Muscle of arm (tissue), 14 donors: Measurements from ENCODE around the gene TMEM42. TPM values are rescaled to one million over a fixed set of nuclear protein-coding genes. Genes with fewer than 3 reads are reported as not detected.
A peak's percentile ranks its signal among the peaks of the same experiment; 100 is the strongest.
"Not testable (repeated sequence)": the region's sequence is repeated elsewhere in the genome, so short reads cannot be mapped to it uniquely, and the experiment has no call there.

ENCODE experiments used
- DNase-seq: peaks from one replicate; pipeline ENCODE4 v3.0.0-alpha.2; 2013
- long read RNA-seq, 11 donors: transcript quantifications; one replicate each; lab custom pipeline, GENCODE V29; 2026
- polyA plus RNA-seq, 12 donors: library from polyadenylated mRNA; unstranded; fragments of 120-200 nt; gene quantifications; one replicate each; pipeline ENCODE4 v1.2.1, GENCODE V29; 2013; ENCODE audit not compliant: insufficient read length in 12 of 12

TMEM42 gene
- polyA plus RNA-seq = 10 to 100 TPM in 10 of 12 donors, 1 to 10 TPM in 1, not detected in 1; 8.5 to 15.9 (median 13.1) TPM
- long read RNA-seq, donor 1, transcript TMEM42-201 (3 exons, 1,026 nt) = major isoform, 6 of 6 reads
- long read RNA-seq, donor 1, partial matches to known transcripts = 0 of 6 reads
- long read RNA-seq, donor 1, other reads (novel, unspliced or antisense) = 0 of 6 reads
- long read RNA-seq, donor 2, partial matches to known transcripts = 0 of 3 reads
- long read RNA-seq, donor 2, other reads (novel, unspliced or antisense) = 0 of 3 reads
- long read RNA-seq, donor 3, partial matches to known transcripts = 0 of 2 reads
- long read RNA-seq, donor 3, other reads (novel, unspliced or antisense) = 0 of 2 reads
- long read RNA-seq, donor 4, partial matches to known transcripts = 0 of 1 reads
- long read RNA-seq, donor 4, other reads (novel, unspliced or antisense) = 0 of 1 reads
- long read RNA-seq, donor 5, partial matches to known transcripts = 0 of 3 reads
- long read RNA-seq, donor 5, other reads (novel, unspliced or antisense) = 0 of 3 reads
- long read RNA-seq, donor 6, partial matches to known transcripts = 0 of 1 reads
- long read RNA-seq, donor 6, other reads (novel, unspliced or antisense) = 0 of 1 reads
- long read RNA-seq, donor 7, partial matches to known transcripts = 0 of 5 reads
- long read RNA-seq, donor 7, other reads (novel, unspliced or antisense) = 0 of 5 reads
- long read RNA-seq, donor 8, partial matches to known transcripts = 7 of 12 reads
- long read RNA-seq, donor 8, other reads (novel, unspliced or antisense) = 0 of 12 reads
- long read RNA-seq, donor 9 = 0 reads
- long read RNA-seq, donor 10, partial matches to known transcripts = 0 of 3 reads
- long read RNA-seq, donor 10, other reads (novel, unspliced or antisense) = 0 of 3 reads
- long read RNA-seq, donor 11, partial matches to known transcripts = 0 of 4 reads
- long read RNA-seq, donor 11, other reads (novel, unspliced or antisense) = 0 of 4 reads

GRCh38 chr3:44861412-44862225 lies at the start of gene TMEM42:
Gene TMEM42 (plus strand): TSS chr3:44861912. CDS start chr3:44861925, 13 bp downstream.
- peak; percentile 95 for DNase-seq

GRCh38 chr3:44814751-44815150 lies 47.0 kb upstream of the TMEM42 start:
- DNase-seq = no peak

DNA sequence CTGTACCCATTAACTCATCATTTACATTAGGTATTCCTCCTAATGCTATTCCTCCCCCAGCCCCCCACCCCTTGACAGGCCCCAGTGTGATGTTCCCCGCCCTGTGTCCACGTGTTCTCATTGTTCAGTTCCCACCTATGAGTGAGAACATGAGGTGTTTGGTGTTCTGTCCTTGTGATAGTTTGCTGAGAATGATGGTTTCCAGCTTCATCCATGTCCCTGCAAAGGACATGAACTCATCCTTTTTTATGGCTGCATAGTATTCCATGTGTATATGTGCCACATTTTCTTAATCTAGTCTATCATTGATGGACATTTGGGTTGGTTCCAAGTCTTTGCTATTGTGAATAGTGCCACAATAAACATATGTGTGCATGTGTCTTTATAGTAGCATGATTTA lies 45.4 kb upstream of the TMEM42 start:
- not testable (repeated sequence) for DNase-seq

DNA sequence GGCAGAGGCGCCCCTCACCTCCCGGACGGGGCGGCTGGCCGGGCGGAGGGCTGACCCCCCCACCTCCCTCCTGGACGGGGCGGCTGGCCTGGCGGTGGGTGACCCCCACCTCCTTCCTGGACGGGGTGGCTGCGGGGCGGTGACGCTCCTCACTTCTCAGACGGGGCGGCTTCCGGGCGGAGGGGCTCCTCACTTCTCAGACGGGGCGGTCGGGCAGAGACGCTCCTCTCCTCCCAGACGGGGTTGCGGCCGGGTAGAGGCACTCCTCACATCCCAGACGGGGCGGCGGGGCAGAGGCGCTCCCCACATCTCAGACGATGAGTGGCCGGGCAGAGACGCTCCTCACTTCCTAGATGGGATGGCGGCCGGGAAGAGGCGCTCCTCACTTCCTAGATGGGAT lies 40.5 kb upstream of the TMEM42 start:
- DNase-seq = not testable (repeated sequence)

DNA sequence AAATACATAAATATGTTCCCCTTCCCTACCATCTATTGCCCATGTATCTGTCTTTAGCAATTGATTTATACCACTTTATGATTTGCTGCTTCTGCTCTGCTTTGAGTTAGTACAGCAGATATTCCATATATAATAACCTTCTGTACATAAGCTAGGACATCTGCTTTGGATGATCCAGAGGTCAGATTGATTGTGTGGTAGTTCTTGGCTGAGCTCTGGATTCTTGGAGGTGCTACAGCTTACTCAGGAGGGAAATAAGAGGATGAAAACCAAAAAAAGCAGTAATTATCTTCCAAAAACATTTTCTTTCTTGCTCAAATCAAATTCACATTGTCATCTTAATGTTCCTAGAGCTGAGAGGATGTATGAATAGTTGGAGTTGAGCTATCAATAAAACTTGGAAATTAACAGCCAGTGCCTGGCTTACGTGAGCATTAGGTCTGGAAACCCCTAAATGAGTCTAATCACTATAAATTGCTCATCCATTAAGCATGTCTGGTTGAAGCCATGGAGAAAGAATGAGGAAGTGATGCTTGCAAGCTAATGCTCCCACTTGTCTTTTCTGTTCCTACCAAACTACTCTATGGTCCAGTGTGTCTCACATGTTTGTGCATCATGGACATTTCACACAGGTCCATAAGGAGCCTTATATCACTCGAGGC lies 36.3 kb upstream of the TMEM42 start:
- DNase-seq = no peak

DNA sequence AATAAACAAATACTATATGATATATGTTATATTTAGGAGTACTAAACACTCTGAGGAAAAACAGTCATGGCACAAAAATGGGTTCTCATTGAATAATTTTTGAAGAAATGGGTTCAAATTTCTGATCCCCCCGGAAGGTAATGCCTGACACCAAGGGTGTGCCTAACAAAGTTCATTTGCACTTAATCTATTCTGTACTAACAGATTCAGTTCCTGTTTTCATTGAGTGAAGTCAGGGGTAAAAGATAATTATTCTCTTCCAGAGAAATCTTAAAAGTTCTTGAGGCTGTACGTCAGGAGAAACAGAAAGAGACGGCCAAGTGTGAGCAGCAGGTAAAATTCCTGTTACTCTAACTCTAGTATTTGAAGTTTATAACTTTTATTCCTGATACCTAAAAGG lies 34.5 kb upstream of the TMEM42 start:
- no peak for DNase-seq

DNA sequence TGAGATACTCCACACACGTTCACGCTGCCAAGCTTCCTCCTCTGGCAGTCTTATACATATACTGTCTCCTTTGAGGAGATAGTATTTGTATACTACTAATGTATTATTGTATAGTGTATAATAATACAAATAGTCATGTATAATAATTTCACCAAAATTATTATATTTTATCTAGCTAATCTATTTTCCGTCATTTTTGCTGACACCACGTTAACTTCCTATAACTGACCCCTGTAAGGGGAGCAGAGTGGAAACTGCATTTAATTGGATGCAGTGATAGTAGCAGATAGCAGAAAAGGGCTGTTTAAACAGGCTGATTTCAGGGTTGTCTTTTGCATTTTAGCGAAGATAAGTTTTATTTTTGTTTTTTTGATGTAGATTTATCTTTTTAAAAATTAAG lies 30.5 kb upstream of the TMEM42 start:
- DNase-seq = no peak

DNA sequence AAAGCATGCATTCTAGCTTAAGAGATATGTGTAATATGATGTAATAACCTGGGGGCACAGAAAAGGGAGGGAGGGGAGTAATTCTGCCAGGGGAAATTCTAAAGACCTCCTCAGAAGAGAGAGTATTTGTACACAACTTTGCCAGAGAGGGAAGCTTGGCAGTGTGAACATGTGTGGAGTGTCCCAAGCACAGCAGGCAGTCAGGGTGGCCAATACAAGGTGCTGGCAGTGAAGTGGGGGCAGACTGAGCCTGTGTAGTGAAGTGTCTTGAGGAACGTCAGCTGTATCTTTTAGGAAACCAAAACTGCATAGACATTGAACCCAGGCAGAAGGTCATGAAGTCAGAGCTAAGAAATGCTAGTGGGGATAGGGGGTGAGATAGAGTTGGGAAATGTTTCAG lies 29.7 kb upstream of the TMEM42 start:
- no peak for DNase-seq

DNA sequence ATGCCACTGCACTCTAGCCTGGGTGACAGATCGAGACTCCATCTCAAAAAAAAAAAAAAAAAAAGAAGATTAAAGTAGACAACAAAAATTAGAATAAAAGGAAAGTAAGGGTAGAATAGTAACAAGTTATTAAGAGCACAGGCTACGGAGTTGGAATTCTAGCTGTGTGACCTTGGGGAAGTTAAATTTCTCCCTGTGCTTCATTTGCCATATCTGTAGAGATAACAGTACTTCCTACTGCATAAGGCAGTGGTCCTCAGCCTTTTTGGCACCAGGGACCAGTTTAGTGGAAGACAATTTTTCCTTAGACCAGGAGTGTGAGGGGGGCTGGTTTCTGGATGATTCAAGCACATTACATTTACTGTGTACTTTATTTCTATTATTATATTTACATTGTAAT lies 28.7 kb upstream of the TMEM42 start:
- DNase-seq = no peak

DNA sequence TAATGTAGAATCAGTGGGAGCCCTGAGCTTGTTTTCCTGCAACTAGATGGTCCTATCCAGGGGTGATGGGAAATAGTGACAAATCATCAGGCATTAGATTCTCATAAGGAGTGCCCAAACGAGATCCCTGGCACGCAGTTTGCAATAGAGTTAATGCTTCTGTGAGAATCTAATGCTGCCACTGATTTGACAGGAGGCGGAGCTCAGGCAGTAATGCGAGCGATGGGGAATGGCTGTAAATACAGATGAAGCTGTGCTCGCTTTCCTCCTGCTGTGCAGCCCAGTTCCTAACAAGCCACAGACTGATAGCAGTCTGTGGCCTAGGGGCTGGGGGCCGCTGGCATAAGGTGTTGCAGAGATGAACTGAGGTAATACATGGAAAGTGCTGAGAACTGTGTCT lies 28.3 kb upstream of the TMEM42 start:
- no peak for DNase-seq

- no peak for DNase-seq
Observed at GRCh38 chr3:44835684-44836083, 26.0 kb upstream of the TMEM42 start.

- no peak for DNase-seq
Observed at GRCh38 chr3:44842376-44842775, 19.3 kb upstream of the TMEM42 start.

DNA sequence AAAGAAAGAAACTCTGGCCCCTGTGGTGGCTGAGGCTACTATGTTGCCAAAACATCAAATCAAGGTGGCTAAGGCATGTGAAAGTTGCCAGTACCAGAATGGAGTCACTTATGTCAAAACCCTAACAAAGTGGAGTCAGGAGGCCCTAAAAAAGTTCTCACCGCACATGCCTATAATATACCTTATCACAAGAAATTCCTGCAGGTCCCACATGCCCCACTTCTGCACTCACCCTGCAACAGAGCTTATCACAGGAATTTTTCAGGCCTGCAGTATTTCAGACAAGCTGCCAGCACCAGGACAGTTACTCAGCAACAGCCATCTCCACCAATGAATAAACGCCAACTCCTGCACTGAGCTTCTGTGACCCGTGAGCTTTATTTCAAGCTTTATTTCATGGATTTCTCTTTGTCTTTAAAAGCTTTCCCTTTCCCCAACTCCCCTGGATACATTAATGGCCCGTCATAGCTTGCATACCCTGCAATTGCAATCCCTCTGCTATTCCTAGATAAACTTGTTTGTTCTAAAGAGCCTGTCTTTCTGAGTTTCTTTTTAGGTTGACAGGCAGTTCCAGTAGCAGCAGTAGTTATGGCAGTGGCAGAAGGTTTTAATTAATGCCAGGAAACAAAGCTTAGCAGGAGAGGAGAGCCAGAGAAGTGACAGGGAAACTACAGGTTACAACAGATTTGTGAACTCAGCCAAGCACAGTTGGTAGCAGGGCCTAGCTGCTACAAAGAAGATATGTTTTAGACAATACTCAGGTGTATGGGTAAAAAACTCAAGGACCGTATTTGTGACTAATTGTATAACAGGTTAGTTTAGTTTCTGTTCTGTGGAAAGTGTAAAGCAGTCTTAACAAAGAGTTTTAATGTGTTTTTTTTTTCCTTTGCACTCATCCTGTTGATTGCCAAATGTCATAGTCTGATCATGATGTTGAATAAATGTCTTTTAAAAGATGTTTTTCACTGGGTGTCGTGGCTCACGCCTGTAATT lies 15.9 kb upstream of the TMEM42 start:
- DNase-seq = no peak

GRCh38 chr3:44848634-44849033 lies 13.1 kb upstream of the TMEM42 start:
- DNase-seq = no peak

- DNase-seq = not testable (repeated sequence)
Observed at GRCh38 chr3:44856663-44857062, 5.0 kb upstream of the TMEM42 start.

GRCh38 chr3:44860117-44860516 lies 1.6 kb upstream of the TMEM42 start:
- DNase-seq = no peak

DNA sequence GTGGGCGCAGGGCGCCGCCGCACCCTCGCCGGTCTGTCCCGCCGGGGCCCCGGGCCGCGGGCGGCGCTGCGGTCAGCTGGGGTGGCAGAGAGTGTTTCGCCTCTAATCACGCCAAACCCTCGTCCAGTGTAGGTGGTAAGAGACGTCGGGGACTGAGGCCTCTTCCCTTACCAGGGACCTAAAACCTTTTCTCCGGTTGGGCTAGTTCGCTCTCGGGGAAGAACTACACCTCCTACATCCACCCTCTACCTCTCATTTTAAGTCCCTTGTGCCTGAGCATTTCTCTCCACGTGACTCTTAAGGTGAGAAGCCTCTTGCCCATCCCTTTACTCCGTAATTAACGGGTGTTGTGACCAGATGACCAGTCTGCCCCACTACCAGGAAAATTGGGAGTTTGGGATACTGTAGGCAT lies 520 bp downstream of the TMEM42 start:
- DNase-seq = peak; percentile 34

DNA sequence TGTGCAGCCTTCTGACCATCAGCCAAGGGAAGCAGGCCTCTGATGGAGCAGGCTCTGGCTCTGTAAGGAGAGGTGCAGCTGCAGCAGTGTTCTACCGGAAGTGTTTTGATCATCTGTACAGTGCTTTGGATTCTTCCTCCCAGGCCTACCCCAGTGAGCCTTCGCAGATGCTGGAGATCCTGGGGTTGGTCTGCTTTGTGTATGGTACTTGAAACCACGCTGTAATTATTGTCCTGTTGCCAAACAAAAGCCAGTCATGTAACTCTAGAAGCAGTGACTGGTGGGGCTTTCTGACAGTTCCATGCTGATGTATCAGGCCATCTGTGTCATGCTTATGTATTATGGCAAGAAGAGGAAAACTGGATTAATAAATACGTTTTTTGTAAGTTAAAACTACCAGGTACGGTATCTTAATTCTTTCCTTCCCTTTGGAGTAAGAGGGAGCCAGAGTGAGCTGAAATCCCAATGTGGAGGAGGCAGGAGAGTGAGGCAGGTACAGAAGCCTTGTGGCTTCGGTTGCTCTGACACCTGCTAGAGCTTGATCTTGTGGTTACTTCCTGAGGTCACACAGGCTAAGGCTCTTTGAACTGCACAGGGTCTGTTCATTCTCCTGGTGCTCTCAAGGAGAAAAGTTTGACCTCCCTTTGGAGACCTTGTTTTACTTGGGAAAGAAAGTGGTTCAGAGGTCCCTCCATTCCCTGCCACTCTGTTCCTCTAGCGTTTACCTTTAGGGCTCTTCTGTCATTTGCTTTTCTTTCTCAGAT lies 3.7 kb downstream of the TMEM42 start:
- no peak for DNase-seq
